Measurements from ENCODE around the gene ITPRID2. TPM values are rescaled to one million over a fixed set of nuclear protein-coding genes. Genes with fewer than 3 reads are reported as not detected.

ITPRID2 gene
- total and polyA plus RNA-seq, 10 of the 15 experiments (the other 5 are each of a cell fraction or from before 2014, with no cell fraction given) = 4.7 to 23.7 (median 13.1) TPM

- TF ChIP-seq NR2C1 (IDR thresholded peaks at IDR 0.05) (no peak), RFX5 (IDR thresholded peaks at IDR 0.05; ENCODE audit: low read depth, low read length) (no peak), BCL11A (IDR thresholded peaks at IDR 0.05; ENCODE audit: low read depth, low read length) (no peak), SUPT20H (IDR thresholded peaks at IDR 0.05; ENCODE audit: borderline replicate concordance, control insufficient read depth, low read depth, low read length) (no peak), FOXM1 (IDR thresholded peaks at IDR 0.05; ENCODE audit: low read depth, low read length) (no peak), CEBPB (IDR thresholded peaks at IDR 0.05; ENCODE audit: borderline replicate concordance in 1 of 2, low read depth in 2 of 2, low read length in 2 of 2) (no peak), ZNF622 (IDR thresholded peaks at IDR 0.05) (no peak)
Observed at GRCh38 chr2:181923121-181923520, 31.6 kb downstream of the ITPRID2 start (continued).

- Histone ChIP-seq H3K9ac (ENCODE audit: control insufficient read depth, insufficient read depth, low read length) (no peak overlapping the region), H3K27me3 (replicated peaks in 1 of 2; ENCODE audit: control insufficient read depth in 2 of 2, insufficient read depth in 2 of 2, low read length in 1 of 2) (no peaks in the 10 kb centered on the region), H3K36me3 (ENCODE audit: control insufficient read depth in 2 of 2, insufficient read depth in 2 of 2, low read length in 1 of 2) (peaks cover under 1 to 2% of the 10 kb centered on the region in 2 experiments; a peak in 3 of 4 replicates), H4K20me1 (ENCODE audit: control insufficient read depth, insufficient read depth) (no peaks in the 10 kb centered on the region), H3K4me2 (ENCODE audit: control insufficient read depth, insufficient read depth) (no peak overlapping the region), H3K9me3 (replicated peaks; ENCODE audit: control insufficient read depth, insufficient read depth, low read length) (no peaks in the 10 kb centered on the region), H2AFZ (ENCODE audit: control insufficient read depth, low read depth, low read length) (no peak overlapping the region), H3K27ac (ENCODE audit: control insufficient read depth, insufficient read depth) (no peak overlapping the region), H3K4me3 (no peak overlapping the region), H3K4me1 (ENCODE audit: control insufficient read depth, insufficient read depth, low read length) (no peaks in the 10 kb centered on the region), H3K79me2 (ENCODE audit: control insufficient read depth, insufficient read depth, low read length) (no peaks in the 10 kb centered on the region)
- TF ChIP-seq FOXK2 (IDR thresholded peaks at IDR 0.05) (no peak), SMARCA5 (IDR thresholded peaks at IDR 0.05) (no peak)
- no peak for DNase-seq (ENCODE audit: low read depth, low spot score)
- RAD21 ChIA-PET (ENCODE audit: unreplicated experiment) = interaction anchor here (1.1 kb wide), 1 partner anchor 28 kb away, joined by 4 read pairs; no protein-coding TSS in a partner anchor
- SMC1A ChIA-PET (ENCODE audit: uncharacterized antibody, unreplicated experiment) = no interaction called here
- CTCF ChIA-PET = interaction anchor here (0.6 kb wide), 1 partner anchor 799 kb away, joined by 3 read pairs; no protein-coding TSS in a partner anchor
- no peak for ATAC-seq
- in situ Hi-C loops (cut with MboI) (no loop called here), intact Hi-C loops (cut with micrococcal nuclease; ENCODE audit: unreplicated experiment) (no loop called here)
- no peak for FAIRE-seq
- WGBS (ENCODE audit: insufficient coverage, insufficient replicate concordance, low lambda C conversion rate, missing lambda C conversion rate) = 96% methylated on average over 2 of the region's 2 CpGs
- no TSS peak for BruUV-seq (replicated peaks)
- POLR2A ChIA-PET = no interaction called here
Observed at GRCh38 chr2:181924336-181924735, 32.8 kb downstream of the ITPRID2 start.
